ENCODE results near the gene ST13. TPM values are rescaled to one million over a fixed set of nuclear protein-coding genes. Genes with fewer than 3 reads are reported as not detected.

ST13 gene
- total and polyA plus RNA-seq, 2 of the 4 experiments (the other 2 are of a cell fraction) = 115 to 235 TPM

DNA sequence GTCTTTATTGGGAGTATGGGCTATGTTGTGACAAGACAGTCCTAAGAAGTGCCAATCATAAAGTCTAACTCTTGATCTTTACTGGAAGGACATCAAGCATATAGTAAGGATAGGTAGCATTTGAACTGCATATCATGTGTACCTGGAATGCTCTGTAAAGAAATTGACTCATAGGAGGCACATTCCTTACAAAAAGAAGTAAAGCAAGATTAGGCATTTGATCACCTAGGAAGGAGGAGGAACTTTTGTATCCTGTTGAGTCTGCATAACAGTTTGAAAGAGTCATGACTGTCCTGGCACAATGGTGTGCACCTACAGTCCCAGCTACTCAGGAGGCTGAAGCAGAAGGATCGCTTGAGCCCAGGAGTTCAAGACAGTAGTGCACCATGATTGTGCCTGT, 47.7 kb upstream of the ST13 start (continued):
- TF ChIP-seq SMC3 (IDR thresholded peaks at IDR 0.05; ENCODE audit: low read depth, low read length) = no peak
- TF ChIP-seq, protein P1, sequence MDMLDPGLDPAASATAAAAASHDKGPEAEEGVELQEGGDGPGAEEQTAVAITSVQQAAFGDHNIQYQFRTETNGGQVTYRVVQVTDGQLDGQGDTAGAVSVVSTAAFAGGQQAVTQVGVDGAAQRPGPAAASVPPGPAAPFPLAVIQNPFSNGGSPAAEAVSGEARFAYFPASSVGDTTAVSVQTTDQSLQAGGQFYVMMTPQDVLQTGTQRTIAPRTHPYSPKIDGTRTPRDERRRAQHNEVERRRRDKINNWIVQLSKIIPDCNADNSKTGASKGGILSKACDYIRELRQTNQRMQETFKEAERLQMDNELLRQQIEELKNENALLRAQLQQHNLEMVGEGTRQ (IDR thresholded peaks at IDR 0.05; ENCODE audit: low read depth, low read length) = no peak
- no peak for TF ChIP-seq CEBPB (IDR thresholded peaks at IDR 0.05; ENCODE audit: low read depth, low read length)
- no peak for TF ChIP-seq RCOR1 (IDR thresholded peaks at IDR 0.05; ENCODE audit: insufficient replicate concordance, low read length)

DNA sequence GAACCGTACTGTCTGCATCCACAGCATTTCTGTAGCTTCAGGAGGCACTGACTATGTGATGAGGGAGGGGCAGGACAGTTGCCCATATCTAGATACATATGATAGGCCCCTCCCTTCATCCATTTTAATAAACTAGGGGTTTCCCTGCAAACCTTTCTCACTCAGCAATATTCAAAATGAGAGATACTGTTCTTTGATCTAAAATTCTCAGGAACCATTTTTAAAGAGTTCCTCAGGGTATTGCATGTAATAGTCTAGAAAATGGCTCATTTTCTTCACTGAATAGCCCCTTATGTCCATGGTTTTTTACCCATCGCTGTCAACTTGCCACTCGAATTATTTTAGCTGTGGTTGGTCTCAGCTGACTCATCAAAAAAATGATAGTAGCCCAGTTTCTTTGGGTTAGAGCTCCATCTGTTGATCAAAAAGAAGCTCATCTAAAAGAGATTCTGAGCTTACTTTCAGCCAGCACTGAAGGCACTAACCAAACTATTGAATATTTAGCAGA, 42.5 kb upstream of the ST13 start:
- Histone ChIP-seq H3K4me3 (ENCODE audit: insufficient read depth, low read depth, low read length) (no peak overlapping the region), H3K14ac (replicated peaks; ENCODE audit: low read depth, low read length) (no peak overlapping the region), H4K5ac (ENCODE audit: low read depth, low read length) (no peak overlapping the region), H4K20me1 (ENCODE audit: insufficient read depth, low read length) (no peaks in the 10 kb centered on the region), H3K18ac (ENCODE audit: low read depth, low read length) (no peak overlapping the region), H2BK5ac (ENCODE audit: low read depth, low read length, poor library complexity, severe bottlenecking) (no peak overlapping the region), H2AK5ac (ENCODE audit: low read depth, low read length) (no peak overlapping the region), H3K23ac (ENCODE audit: low read depth, low read length) (0 out of 2 replicates have a peak overlapping the region, but pooled peaks have one; percentile 13), H3K4me2 (ENCODE audit: low read depth, low read length) (no peak overlapping the region), H3K9ac (ENCODE audit: low read depth, low read length) (no peak overlapping the region), H3K36me3 (ENCODE audit: control insufficient read depth, insufficient read depth, low read length) (peaks cover under 1% of the 10 kb centered on the region), H2AFZ (replicated peaks; ENCODE audit: low read length, poor library complexity) (no peak overlapping the region), H3K79me1 (ENCODE audit: low read depth in 1 of 2, low read length in 2 of 2) (peaks cover 0 to 7% of the 10 kb centered on the region in 2 experiments; a peak in 1 of 4 replicates), H2AK9ac (replicated peaks; ENCODE audit: low read depth, low read length, poor library complexity) (no peak overlapping the region), H4K91ac (ENCODE audit: insufficient read depth, low read depth, low read length) (no peak overlapping the region), H3K4me1 (ENCODE audit: control insufficient read depth, insufficient read depth, low read length) (no peaks in the 10 kb centered on the region), H3K27ac (ENCODE audit: insufficient read depth, low read length) (no peak overlapping the region), H3K9me1 (ENCODE audit: insufficient read depth, low read length) (no peaks in the 10 kb centered on the region), H2BK15ac (ENCODE audit: low read depth, low read length) (no peak overlapping the region), H3K4ac (ENCODE audit: low read depth, low read length) (no peak overlapping the region), H2BK20ac (ENCODE audit: low read depth, low read length) (0 out of 2 replicates have a peak overlapping the region, but pooled peaks have one; percentile 16), H3K9me3 (ENCODE audit: control insufficient read depth, insufficient read depth, low read length) (no peaks in the 10 kb centered on the region), H3K27me3 (ENCODE audit: control insufficient read depth, insufficient read depth, low read length) (no peaks in the 10 kb centered on the region), H4K8ac (ENCODE audit: low read depth in 2 of 2, low read length in 2 of 2) (no peak overlapping the region; a peak in 1 of 4 replicates), H2BK120ac (ENCODE audit: low read depth, low read length) (no peak overlapping the region), H3K56ac (ENCODE audit: extremely low read depth, insufficient read depth, low read length) (no peak overlapping the region)
- intact Hi-C loops (cut with micrococcal nuclease) (loop anchor here (1.0 to 10.0 kb wide), 5 partner anchors 54 to 524 kb away; partner anchors contain the start of gene SGSM3), in situ Hi-C loops (cut with MboI; ENCODE audit: low sequenced_read_pairs) (loop anchor here (25.0 kb wide), 1 partner anchor 462 kb away; no protein-coding TSS in a partner anchor), dilution Hi-C loops (cut with HindIII; ENCODE audit: low sequenced_read_pairs, unreplicated experiment) (no loop called here)
- ChIA-PET POLR2A (ENCODE audit: unreplicated experiment) (interaction anchor here (0.5 to 1.0 kb wide), 2 partner anchors 80 to 126 kb away, joined by 5 read pairs; partner anchors contain the start of gene SLC25A17), CTCF (interaction anchor here (0.6 to 1.8 kb wide), 11 partner anchors 9 to 498 kb away, joined by 3 to 4 read pairs (median 3); no protein-coding TSS in a partner anchor)
- DNase-seq (peak; percentile 67), ATAC-seq (ENCODE audit: low read depth) (peak; percentile 88)
- no TSS peak for BruUV-seq (replicated peaks)
- 19% methylated on average over 2 of the region's 3 CpGs; no CpG with 5 or more reads in 1 of the 2 experiments for WGBS, 2 experiments (ENCODE audit: extremely low coverage in 2 of 2, insufficient read length in 1 of 2)
- TF ChIP-seq MAZ (IDR thresholded peaks at IDR 0.05; ENCODE audit: borderline replicate concordance, low read depth, low read length) = no peak
- TF ChIP-seq MXI1 (IDR thresholded peaks at IDR 0.05; ENCODE audit: borderline replicate concordance, low read depth, low read length) = no peak
- TF ChIP-seq BHLHE40 (IDR thresholded peaks at IDR 0.05; ENCODE audit: low read depth, low read length) = no peak
- TF ChIP-seq RAD21 (IDR thresholded peaks at IDR 0.05; ENCODE audit: low read length) = peak; percentile 77
- TF ChIP-seq POLR2A (IDR thresholded peaks at IDR 0.05; ENCODE audit: low read depth, low read length) = no peak
- no peak for TF ChIP-seq RFX5 (IDR thresholded peaks at IDR 0.05; ENCODE audit: low read depth, low read length)
- TF ChIP-seq, protein P2, sequence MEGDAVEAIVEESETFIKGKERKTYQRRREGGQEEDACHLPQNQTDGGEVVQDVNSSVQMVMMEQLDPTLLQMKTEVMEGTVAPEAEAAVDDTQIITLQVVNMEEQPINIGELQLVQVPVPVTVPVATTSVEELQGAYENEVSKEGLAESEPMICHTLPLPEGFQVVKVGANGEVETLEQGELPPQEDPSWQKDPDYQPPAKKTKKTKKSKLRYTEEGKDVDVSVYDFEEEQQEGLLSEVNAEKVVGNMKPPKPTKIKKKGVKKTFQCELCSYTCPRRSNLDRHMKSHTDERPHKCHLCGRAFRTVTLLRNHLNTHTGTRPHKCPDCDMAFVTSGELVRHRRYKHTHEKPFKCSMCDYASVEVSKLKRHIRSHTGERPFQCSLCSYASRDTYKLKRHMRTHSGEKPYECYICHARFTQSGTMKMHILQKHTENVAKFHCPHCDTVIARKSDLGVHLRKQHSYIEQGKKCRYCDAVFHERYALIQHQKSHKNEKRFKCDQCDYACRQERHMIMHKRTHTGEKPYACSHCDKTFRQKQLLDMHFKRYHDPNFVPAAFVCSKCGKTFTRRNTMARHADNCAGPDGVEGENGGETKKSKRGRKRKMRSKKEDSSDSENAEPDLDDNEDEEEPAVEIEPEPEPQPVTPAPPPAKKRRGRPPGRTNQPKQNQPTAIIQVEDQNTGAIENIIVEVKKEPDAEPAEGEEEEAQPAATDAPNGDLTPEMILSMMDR (conservative IDR thresholded peaks at IDR 0.05; ENCODE audit: low read depth, low read length) = peak; percentile 66
- TF ChIP-seq, protein P1 (IDR thresholded peaks at IDR 0.05; ENCODE audit: low read depth, low read length) = no peak
- TF ChIP-seq NFE2L2 (IDR thresholded peaks at IDR 0.05; ENCODE audit: low read depth, low read length) = no peak
- TF ChIP-seq MAFK (IDR thresholded peaks at IDR 0.05; ENCODE audit: low read depth, low read length) = peak; percentile 99
